Measurements from ENCODE around the gene MEGF6. TPM values are rescaled to one million over a fixed set of nuclear protein-coding genes. Genes with fewer than 3 reads are reported as not detected.

The MEGF6 gene
- polyA plus RNA-seq, 1 donor (not counting 4 experiments of a cell fraction or from before 2014, with no cell fraction given) = 0.24 TPM

DNA sequence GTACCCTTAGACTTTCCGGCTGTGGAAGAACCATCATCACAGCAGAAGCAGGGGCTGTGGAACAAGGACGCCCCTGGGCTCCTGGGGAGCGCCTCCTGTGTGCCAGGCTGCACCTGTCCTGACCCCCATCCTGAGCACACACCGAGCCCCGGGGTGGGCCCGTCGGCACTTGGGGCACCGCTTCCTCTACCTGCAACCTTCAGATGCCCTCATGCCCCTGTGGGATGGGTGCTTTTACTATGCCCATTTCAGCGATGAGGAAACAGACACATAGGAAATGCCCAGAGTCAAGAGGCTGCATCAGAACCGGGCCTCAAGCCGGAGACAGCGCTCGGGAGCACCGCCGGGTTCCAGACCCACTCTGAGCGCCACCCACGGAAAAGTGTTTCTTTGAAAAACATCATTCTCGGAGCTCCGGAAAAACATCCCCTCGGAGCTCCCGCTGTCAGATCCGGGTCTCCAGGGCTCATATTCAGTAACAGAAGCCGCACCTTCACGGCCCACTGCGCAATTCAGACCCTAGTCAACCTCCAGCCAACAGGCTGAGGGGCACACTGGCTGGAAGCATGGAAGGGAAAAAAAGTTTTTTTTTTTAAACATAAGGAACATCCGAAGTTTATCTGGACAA lies 21.5 kb upstream of the MEGF6 start:
- Histone ChIP-seq H4K20me1 (ENCODE audit: control insufficient read depth, extremely low read depth, insufficient read depth, low read length) (no peaks in the 10 kb centered on the region), H3K36me3 (ENCODE audit: control insufficient read depth in 2 of 2, extremely low read depth in 1 of 2, insufficient read depth in 2 of 2, low read length in 2 of 2) (peaks cover 21 to 25% of the 10 kb centered on the region in 2 experiments)

DNA sequence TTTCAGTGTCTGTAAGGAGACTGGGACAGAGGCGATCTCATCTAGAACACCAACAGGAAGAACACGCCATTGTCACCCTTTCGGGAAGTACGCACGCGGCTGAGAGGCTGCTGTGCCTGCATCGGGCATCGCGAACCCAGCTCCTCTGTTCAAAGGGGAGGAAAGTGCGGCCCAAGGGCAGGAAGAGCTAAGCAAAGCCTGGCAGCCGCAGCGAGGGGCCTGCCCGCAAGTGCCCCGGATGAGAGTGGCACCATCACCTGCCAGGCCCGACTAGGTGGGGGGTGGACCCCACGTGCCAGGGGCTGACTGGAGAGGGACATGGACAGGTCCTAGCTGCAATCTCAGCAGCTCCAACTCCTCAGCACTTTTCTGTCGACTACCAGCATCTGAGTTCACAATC lies 21.0 kb upstream of the MEGF6 start:
- H3K4me2 ChIP-seq (ENCODE audit: control insufficient read depth, extremely low read depth, insufficient read depth, low read depth, low read length) = no peak overlapping the region
- dilution Hi-C loops (cut with MboI; ENCODE audit: extremely low pct_ligation_motif_present, low sequenced_read_pairs) = loop anchor here (25.0 kb wide), 1 partner anchor 95 kb away; no protein-coding TSS in a partner anchor
- no peak for DNase-seq (ENCODE audit: low read depth, low spot score)
- no peaks in the 10 kb centered on the region for H4K20me1 ChIP-seq (ENCODE audit: control insufficient read depth, extremely low read depth, insufficient read depth, low read length)
- no peak overlapping the region for H3K27ac ChIP-seq (ENCODE audit: control insufficient read depth, insufficient read depth, low read length)
- FAIRE-seq = no peak
- H3K79me2 ChIP-seq (ENCODE audit: control insufficient read depth, insufficient read depth, low read length) = no peaks in the 10 kb centered on the region
- H3K27me3 ChIP-seq (ENCODE audit: control insufficient read depth, extremely low read depth, insufficient read depth, low read length) = no peaks in the 10 kb centered on the region
- TF ChIP-seq, protein P1, sequence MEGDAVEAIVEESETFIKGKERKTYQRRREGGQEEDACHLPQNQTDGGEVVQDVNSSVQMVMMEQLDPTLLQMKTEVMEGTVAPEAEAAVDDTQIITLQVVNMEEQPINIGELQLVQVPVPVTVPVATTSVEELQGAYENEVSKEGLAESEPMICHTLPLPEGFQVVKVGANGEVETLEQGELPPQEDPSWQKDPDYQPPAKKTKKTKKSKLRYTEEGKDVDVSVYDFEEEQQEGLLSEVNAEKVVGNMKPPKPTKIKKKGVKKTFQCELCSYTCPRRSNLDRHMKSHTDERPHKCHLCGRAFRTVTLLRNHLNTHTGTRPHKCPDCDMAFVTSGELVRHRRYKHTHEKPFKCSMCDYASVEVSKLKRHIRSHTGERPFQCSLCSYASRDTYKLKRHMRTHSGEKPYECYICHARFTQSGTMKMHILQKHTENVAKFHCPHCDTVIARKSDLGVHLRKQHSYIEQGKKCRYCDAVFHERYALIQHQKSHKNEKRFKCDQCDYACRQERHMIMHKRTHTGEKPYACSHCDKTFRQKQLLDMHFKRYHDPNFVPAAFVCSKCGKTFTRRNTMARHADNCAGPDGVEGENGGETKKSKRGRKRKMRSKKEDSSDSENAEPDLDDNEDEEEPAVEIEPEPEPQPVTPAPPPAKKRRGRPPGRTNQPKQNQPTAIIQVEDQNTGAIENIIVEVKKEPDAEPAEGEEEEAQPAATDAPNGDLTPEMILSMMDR (optimal IDR thresholded peaks at IDR 0.05 in 1 of 3, IDR thresholded peaks at IDR 0.05 in 1 of 3, conservative IDR thresholded peaks at IDR 0.05 in 1 of 3; ENCODE audit: extremely low read depth in 1 of 3, insufficient read depth in 2 of 3, low read length in 3 of 3) = no peak
- no peak for TF ChIP-seq EZH2 (IDR thresholded peaks at IDR 0.05; ENCODE audit: low read length)
- H3K4me1 ChIP-seq (ENCODE audit: control insufficient read depth, extremely low read depth, insufficient read depth, low read length) = no peaks in the 10 kb centered on the region
- H3K9ac ChIP-seq (ENCODE audit: control insufficient read depth, extremely low read depth, insufficient read depth, low read length) = no peak overlapping the region
- no peaks in the 10 kb centered on the region for H3K9me3 ChIP-seq (ENCODE audit: control insufficient read depth, low read depth, low read length)
- H2AFZ ChIP-seq (ENCODE audit: control insufficient read depth, low read length) = no peak overlapping the region
- peaks cover 22 to 25% of the 10 kb centered on the region in 2 experiments for H3K36me3 ChIP-seq (ENCODE audit: control insufficient read depth in 2 of 2, extremely low read depth in 1 of 2, insufficient read depth in 2 of 2, low read length in 2 of 2)
- no peak overlapping the region for H3K4me3 ChIP-seq (ENCODE audit: control insufficient read depth in 2 of 3, extremely low read depth in 1 of 3, insufficient read depth in 2 of 3, low read depth in 1 of 3, low read length in 3 of 3)
- no peaks in the 10 kb centered on the region for H3K9me1 ChIP-seq (ENCODE audit: control insufficient read depth, extremely low read depth, insufficient read depth, low read length)

More for the DNA sequence above, 21.5 kb upstream of the MEGF6 start:
- no peak overlapping the region for H3K4me2 ChIP-seq (ENCODE audit: control insufficient read depth, extremely low read depth, insufficient read depth, low read depth, low read length)
- no peak overlapping the region for H3K4me3 ChIP-seq (ENCODE audit: control insufficient read depth in 2 of 3, extremely low read depth in 1 of 3, insufficient read depth in 2 of 3, low read depth in 1 of 3, low read length in 3 of 3)
- H3K9me3 ChIP-seq (ENCODE audit: control insufficient read depth, low read depth, low read length) = no peaks in the 10 kb centered on the region
- H3K9me1 ChIP-seq (ENCODE audit: control insufficient read depth, extremely low read depth, insufficient read depth, low read length) = no peaks in the 10 kb centered on the region
- FAIRE-seq = no peak
- TF ChIP-seq EZH2 (IDR thresholded peaks at IDR 0.05; ENCODE audit: low read length) = no peak
- TF ChIP-seq, protein P1 (optimal IDR thresholded peaks at IDR 0.05 in 1 of 3, IDR thresholded peaks at IDR 0.05 in 1 of 3, conservative IDR thresholded peaks at IDR 0.05 in 1 of 3; ENCODE audit: extremely low read depth in 1 of 3, insufficient read depth in 2 of 3, low read length in 3 of 3) = no peak
- H2AFZ ChIP-seq (ENCODE audit: control insufficient read depth, low read length) = no peak overlapping the region
- H3K79me2 ChIP-seq (ENCODE audit: control insufficient read depth, insufficient read depth, low read length) = no peaks in the 10 kb centered on the region
- H3K4me1 ChIP-seq (ENCODE audit: control insufficient read depth, extremely low read depth, insufficient read depth, low read length) = no peaks in the 10 kb centered on the region
- dilution Hi-C loops (cut with MboI; ENCODE audit: extremely low pct_ligation_motif_present, low sequenced_read_pairs) = loop anchor here (25.0 kb wide), 1 partner anchor 96 kb away; no protein-coding TSS in a partner anchor
- no peak overlapping the region for H3K9ac ChIP-seq (ENCODE audit: control insufficient read depth, extremely low read depth, insufficient read depth, low read length)
- H3K27ac ChIP-seq (ENCODE audit: control insufficient read depth, insufficient read depth, low read length) = no peak overlapping the region
- DNase-seq (ENCODE audit: low read depth, low spot score) = no peak
- no peaks in the 10 kb centered on the region for H3K27me3 ChIP-seq (ENCODE audit: control insufficient read depth, extremely low read depth, insufficient read depth, low read length)
